NCI-H524 treated with DMSO at 0.1 percent for 48 hours (cell line): Measurements from ENCODE around the gene OSBPL7.

Experiments
- DNase-seq: peaks from one replicate; lab custom pipeline; 2025; lab: John Stamatoyannopoulos, UW

Gene OSBPL7

GRCh38 chr17:47847341-47848197 is 26.0 kb upstream of the OSBPL7 start:
- DNase-seq, result no peak

GRCh38 chr17:47846716-47847340 is 25.2 kb upstream of the OSBPL7 start:
- DNase-seq, result no peak

GRCh38 chr17:47845716-47846075 is 24.1 kb upstream of the OSBPL7 start:
- DNase-seq, result no peak

DNA sequence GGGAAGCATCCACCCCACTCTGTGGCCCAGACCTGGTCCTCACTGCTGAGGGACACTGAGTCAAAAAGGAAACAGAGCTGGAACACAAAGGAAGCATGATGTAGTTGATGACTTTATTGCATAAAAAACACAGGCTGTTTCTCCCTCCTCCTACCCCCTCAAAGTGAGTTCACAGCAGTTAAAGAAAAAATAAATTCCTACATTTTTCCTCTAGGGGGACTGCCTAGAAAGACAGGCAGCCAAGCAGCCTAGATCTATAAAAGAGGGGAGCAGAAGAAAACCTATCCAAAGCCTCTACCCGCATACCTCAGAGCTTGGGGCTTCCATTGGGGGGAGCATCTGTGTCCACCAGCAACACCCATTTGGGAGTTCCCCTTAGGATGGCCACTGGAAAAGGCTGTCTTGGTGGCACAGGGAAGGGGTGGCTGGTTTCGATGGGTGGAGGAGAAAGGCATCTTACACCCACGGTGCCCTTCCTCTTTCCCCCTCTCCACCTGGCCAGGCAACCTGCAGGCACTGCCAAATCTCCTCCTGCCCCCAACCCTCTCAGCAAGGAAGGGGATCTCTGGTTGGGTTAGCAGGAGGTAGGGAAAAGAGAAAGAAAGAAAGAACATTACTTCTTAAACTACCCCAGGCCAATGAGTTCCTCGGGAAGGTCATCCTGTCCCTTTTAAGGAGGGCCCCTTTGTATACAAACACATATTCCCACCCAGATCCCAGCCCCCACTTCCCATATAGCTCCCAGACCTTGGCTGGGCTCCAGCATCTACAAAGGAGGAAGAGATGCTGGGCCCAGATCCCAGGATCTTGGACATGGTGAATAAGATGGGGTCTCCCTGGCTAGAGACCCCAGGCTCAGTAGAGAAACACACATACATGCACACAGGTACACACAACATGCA is 23.5 kb upstream of the OSBPL7 start:
- no peak for DNase-seq

GRCh38 chr17:47844227-47844626 is 22.6 kb upstream of the OSBPL7 start:
- DNase-seq, result no peak

DNA sequence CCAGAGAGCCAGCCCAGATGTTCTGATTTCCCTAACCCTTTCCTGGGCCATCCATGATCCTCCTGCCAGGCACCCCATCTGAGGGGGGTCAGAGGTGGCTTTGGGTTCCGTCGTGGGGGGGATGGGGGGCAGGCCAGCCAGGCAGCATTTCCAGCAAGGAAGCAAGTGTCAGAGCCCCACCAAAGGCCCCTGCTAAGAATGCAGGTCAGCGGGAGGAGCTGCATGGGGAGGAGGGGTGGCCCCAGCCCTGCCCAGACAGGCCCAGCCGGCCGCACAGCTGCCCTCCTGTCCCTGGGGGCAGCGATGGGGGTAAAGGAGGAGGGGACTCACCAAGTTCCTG is 21.8 kb upstream of the OSBPL7 start:
- no peak for DNase-seq

GRCh38 chr17:47841488-47842291 is 20.1 kb upstream of the OSBPL7 start:
- no peak for DNase-seq

- DNase-seq, result peak; percentile 52
Observed at GRCh38 chr17:47840742-47841487, 19.3 kb upstream of the OSBPL7 start, which contains the start of gene SCRN2. Gene SCRN2, minus strand, starts transcription at chr17:47841273. Its CDS starts 430 bp downstream, at chr17:47840843.

DNA sequence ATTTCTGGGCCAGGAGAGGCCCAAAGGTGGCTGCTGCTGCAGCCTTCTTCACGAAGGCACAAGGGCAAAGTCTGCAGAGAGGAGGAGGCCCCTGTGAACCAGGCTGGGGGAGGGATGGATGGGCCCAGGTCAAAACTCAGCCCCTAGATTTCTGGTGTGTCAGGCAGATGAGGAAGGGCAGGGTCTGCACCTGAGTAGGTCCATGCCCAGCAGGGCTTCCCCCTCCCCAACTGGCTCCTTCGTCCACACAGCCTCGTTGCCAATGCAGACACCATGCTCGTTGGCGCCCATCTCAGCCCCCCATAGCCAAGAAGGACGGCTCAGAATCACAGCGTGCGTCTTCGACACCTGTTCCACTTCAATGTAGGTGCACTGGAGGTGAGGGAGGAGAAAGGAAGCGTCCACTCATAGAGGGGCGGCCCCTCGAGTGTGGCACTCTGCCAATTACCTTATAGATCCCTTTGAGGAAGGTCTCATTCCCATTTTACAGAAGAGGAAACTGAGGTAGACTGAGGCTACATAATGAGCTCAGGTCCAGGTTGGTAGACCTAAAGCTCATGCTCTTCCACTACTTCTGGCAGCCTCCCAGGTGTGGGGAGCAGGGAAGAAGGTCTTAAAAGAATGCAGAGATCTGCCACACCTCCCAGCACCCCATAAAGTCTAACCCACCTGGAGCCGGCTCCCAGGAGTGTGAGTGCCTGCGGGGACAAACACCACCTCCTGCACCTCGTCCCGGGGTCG is 18.6 kb upstream of the OSBPL7 start:
- no peak for DNase-seq

DNA sequence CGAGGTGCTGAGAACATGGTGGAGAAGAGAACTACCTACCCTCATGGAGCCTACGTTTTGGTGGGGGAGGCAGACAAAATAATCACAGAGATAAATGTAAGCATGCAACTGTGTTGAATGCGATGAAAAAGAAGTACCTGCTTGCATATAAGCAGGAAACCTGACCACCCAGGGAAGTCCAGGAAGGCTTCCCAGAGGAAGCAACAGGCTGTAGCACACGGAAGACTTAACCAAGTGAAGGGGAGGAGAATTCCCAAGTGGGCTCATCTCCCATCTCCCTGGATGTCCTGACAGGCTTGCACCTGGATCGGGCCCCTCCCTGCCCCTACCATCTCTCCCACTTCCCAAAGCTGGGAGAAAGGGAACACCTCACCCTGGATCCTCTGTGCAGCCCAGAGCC is 17.5 kb upstream of the OSBPL7 start:
- no peak for DNase-seq

- DNase-seq, result no peak
Observed at GRCh38 chr17:47838636-47839035, 17.0 kb upstream of the OSBPL7 start.

DNA sequence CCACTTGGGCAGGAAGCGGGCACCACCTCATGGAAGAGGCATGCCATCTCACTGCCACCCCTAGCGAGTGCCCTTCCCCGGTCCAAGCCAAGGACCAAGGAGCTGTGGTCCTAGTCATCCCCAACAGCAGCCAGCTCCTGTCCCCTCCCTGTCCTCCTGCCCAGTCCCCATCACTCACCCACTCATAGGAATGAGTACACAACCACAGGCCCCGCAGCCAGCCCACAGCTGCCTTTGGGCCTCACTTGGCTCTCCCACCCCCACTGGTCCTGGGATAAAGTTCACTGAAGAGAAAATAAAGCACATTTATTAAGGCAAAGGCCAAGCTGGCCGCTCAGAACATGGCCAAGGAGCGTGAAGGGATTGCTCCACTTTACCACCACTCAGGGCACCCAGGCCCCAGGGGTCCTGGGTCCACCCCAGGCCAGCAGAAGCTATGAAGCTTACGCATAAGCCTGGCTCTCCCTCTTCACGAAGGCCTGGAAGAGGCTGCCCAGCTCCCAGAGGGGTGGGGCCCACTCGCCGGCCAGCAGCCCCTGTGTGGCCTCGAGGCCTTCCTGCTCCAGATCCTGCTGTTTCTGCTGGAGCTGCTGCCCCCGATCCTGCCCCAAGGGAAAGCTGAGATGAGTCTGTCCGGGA is 15.9 kb upstream of the OSBPL7 start:
- no peak for DNase-seq

GRCh38 chr17:47836601-47837000 is 15.0 kb upstream of the OSBPL7 start:
- no peak for DNase-seq

DNA sequence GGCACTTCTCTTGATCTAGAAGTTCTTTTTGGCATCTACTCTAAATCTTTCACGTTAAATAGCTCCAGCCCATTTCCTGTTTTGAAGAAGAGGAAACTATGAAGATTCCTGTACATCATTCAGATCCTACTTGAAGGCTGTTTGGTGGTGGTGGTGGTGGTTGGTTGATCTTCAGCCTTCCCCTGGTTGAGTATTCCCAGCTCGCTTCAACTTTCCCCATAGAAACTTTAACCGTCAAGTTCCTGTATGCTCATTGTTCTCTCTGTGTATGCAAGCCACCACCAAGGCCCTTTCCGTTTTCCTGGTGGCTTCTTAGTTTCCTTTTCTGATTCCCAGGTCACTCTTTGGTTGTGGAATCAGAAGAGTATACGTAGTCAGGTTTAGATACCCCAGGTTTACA is 13.2 kb upstream of the OSBPL7 start:
- no peak for DNase-seq

DNA sequence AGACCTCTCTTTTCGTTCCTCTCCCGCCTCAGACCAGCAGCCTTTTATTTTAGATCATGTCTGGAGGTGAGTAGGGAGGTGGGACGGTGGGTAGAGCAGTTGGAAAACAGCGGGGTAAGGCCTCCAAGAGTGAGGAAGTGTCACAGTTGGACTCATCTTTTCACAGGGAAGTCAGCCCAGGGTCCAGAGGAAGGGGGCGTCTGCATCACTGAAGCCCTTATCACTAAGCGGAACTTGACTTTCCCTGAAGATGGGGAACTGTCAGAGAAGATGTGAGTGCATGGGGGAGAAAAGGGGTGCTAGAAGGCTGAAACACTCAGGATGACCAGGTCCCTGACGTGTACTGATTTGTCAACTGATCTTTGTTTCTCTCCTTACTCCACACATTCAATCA is 10.3 kb upstream of the OSBPL7 start:
- no peak for DNase-seq

- peak; percentile 82 for DNase-seq
Observed at GRCh38 chr17:47831003-47831933, 9.7 kb upstream of the OSBPL7 start, which contains the start of the genes LRRC46 and MRPL10. Gene LRRC46, plus strand, starts transcription at chr17:47831670. Its CDS starts 320 bp downstream, at chr17:47831990. Gene MRPL10, minus strand, starts transcription at chr17:47831541. Its CDS starts 30 bp downstream, at chr17:47831511.

DNA sequence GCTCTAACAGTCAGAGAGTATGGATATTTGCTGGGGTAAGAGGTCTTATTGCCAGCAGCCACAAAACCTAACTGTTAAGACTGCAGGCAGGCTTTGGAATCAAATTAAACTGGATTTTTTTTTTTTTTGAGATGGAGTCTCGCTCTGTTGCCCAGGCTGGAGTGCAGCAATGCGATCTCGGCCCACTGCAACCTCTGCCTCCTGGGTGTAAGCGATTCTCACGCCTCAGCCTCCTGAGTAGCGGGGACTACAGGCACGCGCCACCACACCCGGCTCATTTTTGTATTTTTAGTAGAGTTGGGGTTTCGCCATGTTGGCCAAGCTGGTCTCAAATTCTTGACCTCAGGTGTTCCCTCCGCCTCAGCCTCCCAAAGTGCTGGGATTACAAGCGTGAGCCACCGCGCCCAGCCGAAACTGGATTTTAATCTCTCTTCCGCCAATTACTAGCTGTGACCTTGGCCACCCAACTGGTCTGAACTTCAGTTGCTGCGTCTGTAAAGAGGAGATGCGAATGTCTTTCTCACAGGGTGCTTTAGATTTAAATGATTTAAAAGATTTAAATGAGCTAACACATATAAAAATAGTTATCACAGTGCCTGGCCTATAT is 8.9 kb upstream of the OSBPL7 start:
- DNase-seq, result no peak

DNA sequence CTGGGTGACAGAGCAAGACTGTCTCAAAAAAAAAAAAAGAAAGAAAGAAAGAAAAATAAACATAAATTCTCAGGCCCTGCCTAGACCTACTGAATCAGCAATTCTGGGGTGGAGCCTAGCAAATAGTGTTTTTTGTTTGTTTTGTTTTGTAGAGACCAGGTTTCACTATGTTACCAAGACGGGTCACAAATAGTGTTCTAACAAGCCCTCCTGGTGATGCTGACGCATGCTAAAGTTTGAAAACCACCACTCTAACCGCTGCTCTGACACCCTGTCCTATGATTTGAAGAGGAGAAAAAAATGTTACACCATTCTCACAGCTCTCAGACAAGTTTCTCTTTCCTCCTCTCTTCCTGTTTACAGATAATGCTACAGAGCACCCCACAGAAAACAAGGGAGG is 8.3 kb upstream of the OSBPL7 start:
- no peak for DNase-seq
